ENCODE results near the gene MEMO1.

The MEMO1 gene

GRCh38 chr2:31925517-31925916 lies 85.3 kb downstream of the MEMO1 start:
- POLR2A ChIA-PET: no interaction called here
- DNase-seq (ENCODE audit: extremely low spot score): no peak
- CTCF ChIA-PET: interaction anchor here (0.6 to 1.2 kb wide), 3 partner anchors 16 to 21 kb away, joined by 3 to 7 read pairs (median 4); no protein-coding TSS in a partner anchor
- TF ChIP-seq FOXA1 (IDR thresholded peaks at IDR 0.05) (no peak), TARDBP (IDR thresholded peaks at IDR 0.05) (no peak), LEF1 (IDR thresholded peaks at IDR 0.05; ENCODE audit: borderline replicate concordance) (no peak), L3MBTL2 (conservative IDR thresholded peaks at IDR 0.05) (no peak), BHLHE40 (IDR thresholded peaks at IDR 0.05; ENCODE audit: borderline replicate concordance) (no peak), ELF4 (IDR thresholded peaks at IDR 0.05) (no peak), FOXM1 (IDR thresholded peaks at IDR 0.05; ENCODE audit: borderline replicate concordance) (no peak), SUZ12 (IDR thresholded peaks at IDR 0.05) (no peak), SP1 (IDR thresholded peaks at IDR 0.05) (no peak), NFRKB (IDR thresholded peaks at IDR 0.05) (no peak), HDGF (IDR thresholded peaks at IDR 0.05; ENCODE audit: borderline replicate concordance) (no peak), ZNF384 (IDR thresholded peaks at IDR 0.05) (no peak), ARNT (IDR thresholded peaks at IDR 0.05) (no peak), PKNOX1 (IDR thresholded peaks at IDR 0.05) (no peak)

- no peak for DNase-seq (ENCODE audit: extremely low spot score)
- no peak for TF ChIP-seq FOXM1 (IDR thresholded peaks at IDR 0.05; ENCODE audit: borderline replicate concordance)
- ChIA-PET CTCF (no interaction called here), POLR2A (no interaction called here)
Observed at GRCh38 chr2:31923662-31924061, 87.1 kb downstream of the MEMO1 start.

GRCh38 chr2:31922542-31923408 lies 88.0 kb downstream of the MEMO1 start:
- ChIA-PET CTCF (no interaction called here), POLR2A (no interaction called here)
- TF ChIP-seq TARDBP (IDR thresholded peaks at IDR 0.05): no peak
- TF ChIP-seq NFRKB (IDR thresholded peaks at IDR 0.05): no peak
- no peak for TF ChIP-seq FOXM1 (IDR thresholded peaks at IDR 0.05; ENCODE audit: borderline replicate concordance)
- no peak for TF ChIP-seq LEF1 (IDR thresholded peaks at IDR 0.05; ENCODE audit: borderline replicate concordance)
- TF ChIP-seq HDGF (IDR thresholded peaks at IDR 0.05; ENCODE audit: borderline replicate concordance): no peak
- TF ChIP-seq L3MBTL2 (conservative IDR thresholded peaks at IDR 0.05): no peak
- TF ChIP-seq SUZ12 (IDR thresholded peaks at IDR 0.05): no peak
- TF ChIP-seq BHLHE40 (IDR thresholded peaks at IDR 0.05; ENCODE audit: borderline replicate concordance): no peak
- TF ChIP-seq FOXK2 (IDR thresholded peaks at IDR 0.05): no peak
- TF ChIP-seq SP1 (IDR thresholded peaks at IDR 0.05): no peak
- no peak for TF ChIP-seq ELF4 (IDR thresholded peaks at IDR 0.05)
- TF ChIP-seq ARNT (IDR thresholded peaks at IDR 0.05): no peak
- no peak for TF ChIP-seq PKNOX1 (IDR thresholded peaks at IDR 0.05)
- TF ChIP-seq FOXA1 (IDR thresholded peaks at IDR 0.05): no peak
- no peak for TF ChIP-seq CTBP1 (IDR thresholded peaks at IDR 0.05; ENCODE audit: borderline replicate concordance)
- no peak for DNase-seq (ENCODE audit: extremely low spot score)

GRCh38 chr2:31920962-31921361 lies 89.8 kb downstream of the MEMO1 start:
- CTCF ChIA-PET: no interaction called here
- no peak for DNase-seq (ENCODE audit: extremely low spot score)
- POLR2A ChIA-PET: no interaction called here
- no peak for TF ChIP-seq CTBP1 (IDR thresholded peaks at IDR 0.05; ENCODE audit: borderline replicate concordance)
- TF ChIP-seq FOXA1 (IDR thresholded peaks at IDR 0.05): no peak
- no peak for TF ChIP-seq ZNF384 (IDR thresholded peaks at IDR 0.05)
- TF ChIP-seq ELF4 (IDR thresholded peaks at IDR 0.05): no peak
- no peak for TF ChIP-seq L3MBTL2 (conservative IDR thresholded peaks at IDR 0.05)
- TF ChIP-seq HDGF (IDR thresholded peaks at IDR 0.05; ENCODE audit: borderline replicate concordance): no peak
- no peak for TF ChIP-seq TARDBP (IDR thresholded peaks at IDR 0.05)
- no peak for TF ChIP-seq PKNOX1 (IDR thresholded peaks at IDR 0.05)
- TF ChIP-seq FOXM1 (IDR thresholded peaks at IDR 0.05; ENCODE audit: borderline replicate concordance): no peak
- no peak for TF ChIP-seq SUZ12 (IDR thresholded peaks at IDR 0.05)
- no peak for TF ChIP-seq LEF1 (IDR thresholded peaks at IDR 0.05; ENCODE audit: borderline replicate concordance)
- TF ChIP-seq BHLHE40 (IDR thresholded peaks at IDR 0.05; ENCODE audit: borderline replicate concordance): no peak
- TF ChIP-seq ARNT (IDR thresholded peaks at IDR 0.05): no peak
- TF ChIP-seq SP1 (IDR thresholded peaks at IDR 0.05): no peak
- no peak for TF ChIP-seq FOXK2 (IDR thresholded peaks at IDR 0.05)

GRCh38 chr2:31919499-31919898 lies 91.3 kb downstream of the MEMO1 start:
- no peak for TF ChIP-seq CTBP1 (IDR thresholded peaks at IDR 0.05; ENCODE audit: borderline replicate concordance)
- TF ChIP-seq ZNF384 (IDR thresholded peaks at IDR 0.05): no peak
- no peak for TF ChIP-seq PKNOX1 (IDR thresholded peaks at IDR 0.05)
- TF ChIP-seq TARDBP (IDR thresholded peaks at IDR 0.05): no peak
- TF ChIP-seq HDGF (IDR thresholded peaks at IDR 0.05; ENCODE audit: borderline replicate concordance): no peak
- no peak for TF ChIP-seq FOXM1 (IDR thresholded peaks at IDR 0.05; ENCODE audit: borderline replicate concordance)
- no peak for TF ChIP-seq L3MBTL2 (conservative IDR thresholded peaks at IDR 0.05)
- no peak for TF ChIP-seq BHLHE40 (IDR thresholded peaks at IDR 0.05; ENCODE audit: borderline replicate concordance)
- no peak for TF ChIP-seq SUZ12 (IDR thresholded peaks at IDR 0.05)
- TF ChIP-seq ARNT (IDR thresholded peaks at IDR 0.05): no peak
- TF ChIP-seq LEF1 (IDR thresholded peaks at IDR 0.05; ENCODE audit: borderline replicate concordance): no peak
- no peak for TF ChIP-seq SP1 (IDR thresholded peaks at IDR 0.05)
- no peak for TF ChIP-seq FOXK2 (IDR thresholded peaks at IDR 0.05)
- no peak for TF ChIP-seq NFRKB (IDR thresholded peaks at IDR 0.05)
- TF ChIP-seq ELF4 (IDR thresholded peaks at IDR 0.05): no peak
- no peak for DNase-seq (ENCODE audit: extremely low spot score)
- ChIA-PET POLR2A (no interaction called here), CTCF (no interaction called here)
